ENCODE results near the gene DHODH. TPM values are rescaled to one million over a fixed set of nuclear protein-coding genes. Genes with fewer than 3 reads are reported as not detected.

The DHODH gene
- total and polyA plus RNA-seq, 2 of the 13 experiments (the other 11 are each of a cell fraction or from before 2014, with no cell fraction given) = 10.7 to 16.4 TPM

- no peak for TF ChIP-seq ZNF546 (CRISPR knock-in tag; conservative IDR thresholded peaks at IDR 0.05)
- no peak for TF ChIP-seq RCOR2 (CRISPR knock-in tag; IDR thresholded peaks at IDR 0.05)
- TF ChIP-seq NFKB2 (CRISPR knock-in tag; IDR thresholded peaks at IDR 0.05; ENCODE audit: borderline replicate concordance) = peak; percentile 82; the same call in 1 of the 2 replicates
- peak; percentile 36 for TF ChIP-seq FOXA3 (CRISPR knock-in tag; IDR thresholded peaks at IDR 0.05)
- TF ChIP-seq ZBTB21 (CRISPR knock-in tag; IDR thresholded peaks at IDR 0.05) = no peak
- TF ChIP-seq MEIS2 (CRISPR knock-in tag; IDR thresholded peaks at IDR 0.05) = no peak
- TF ChIP-seq PBX2 (CRISPR knock-in tag; IDR thresholded peaks at IDR 0.05) = no peak
- TF ChIP-seq ZNF234 (CRISPR knock-in tag; conservative IDR thresholded peaks at IDR 0.05) = no peak
- TF ChIP-seq ZNF841 (CRISPR knock-in tag; IDR thresholded peaks at IDR 0.05; ENCODE audit: borderline replicate concordance) = no peak
- TF ChIP-seq ZNF761 (CRISPR knock-in tag; conservative IDR thresholded peaks at IDR 0.05) = peak; percentile 80; the same call in 1 of the 2 replicates
- TF ChIP-seq MED13 (CRISPR knock-in tag; IDR thresholded peaks at IDR 0.05) = 0 out of 2 replicates have a peak, but pooled peaks have one; percentile 42
- no peak for TF ChIP-seq PBX3 (CRISPR knock-in tag; IDR thresholded peaks at IDR 0.05; ENCODE audit: borderline replicate concordance)
- TF ChIP-seq ZNF276 (CRISPR knock-in tag; IDR thresholded peaks at IDR 0.05; ENCODE audit: low read depth) = peak; percentile 88; the same call in 1 of the 2 replicates
- TF ChIP-seq POGK (CRISPR knock-in tag; conservative IDR thresholded peaks at IDR 0.05) = peak; percentile 61; the same call in 1 of the 2 replicates
- TF ChIP-seq SNAI1 (CRISPR knock-in tag; IDR thresholded peaks at IDR 0.05; ENCODE audit: borderline replicate concordance) = no peak
- TF ChIP-seq SIX1 (CRISPR knock-in tag; IDR thresholded peaks at IDR 0.05; ENCODE audit: borderline replicate concordance) = no peak
- TF ChIP-seq CBX5 (CRISPR knock-in tag; IDR thresholded peaks at IDR 0.05; ENCODE audit: borderline replicate concordance) = peak; percentile 54; the same call in 1 of the 2 replicates
- TF ChIP-seq RORA (CRISPR knock-in tag; IDR thresholded peaks at IDR 0.05) = no peak
- TF ChIP-seq MTA3 (CRISPR knock-in tag; IDR thresholded peaks at IDR 0.05) = no peak
- TF ChIP-seq RAD51 (IDR thresholded peaks at IDR 0.05; ENCODE audit: borderline replicate concordance) = no peak
- TF ChIP-seq ZFYVE20 (CRISPR knock-in tag; IDR thresholded peaks at IDR 0.05; ENCODE audit: borderline replicate concordance, low read depth) = no peak
- peak; percentile 97 for TF ChIP-seq HNRNPH1 (optimal IDR thresholded peaks at IDR 0.05; ENCODE audit: low read depth, low read length)
- peak; percentile 96 for TF ChIP-seq MXI1 (IDR thresholded peaks at IDR 0.05; ENCODE audit: borderline replicate concordance, low read depth, low read length)
- TF ChIP-seq MEF2D (CRISPR knock-in tag; IDR thresholded peaks at IDR 0.05) = peak; percentile 59; the same call in 1 of the 2 replicates
- peak; percentile 44; the same call in 1 of the 2 replicates for TF ChIP-seq ZNF713 (CRISPR knock-in tag; IDR thresholded peaks at IDR 0.05)
Measured at GRCh38 chr16:72008424-72009216, at the start of gene DHODH (continued).
